ENCODE results near the gene SCNN1G.
A peak's percentile ranks its signal among the peaks of the same experiment; 100 is the strongest.

Gene SCNN1G

GRCh38 chr16:23164736-23165135 lies 17.8 kb upstream of the SCNN1G start:
- H3K36me3 ChIP-seq = no peaks in the 10 kb centered on the region
- no peak for TF ChIP-seq CTCF (IDR thresholded peaks at IDR 0.05; ENCODE audit: low read depth, low read length)
- no peak for DNase-seq
- no peaks in the 10 kb centered on the region for H3K27me3 ChIP-seq (ENCODE audit: insufficient read depth, low read depth, severe bottlenecking)
- H3K4me3 ChIP-seq (ENCODE audit: low read depth, low read length) = no peak overlapping the region
- H3K9me3 ChIP-seq (ENCODE audit: severe bottlenecking) = no peaks in the 10 kb centered on the region
- H3K27ac ChIP-seq = no peak overlapping the region

GRCh38 chr16:23172583-23172982 lies 10.0 kb upstream of the SCNN1G start:
- H3K27ac ChIP-seq = no peak overlapping the region
- TF ChIP-seq CTCF (IDR thresholded peaks at IDR 0.05; ENCODE audit: low read depth, low read length) = no peak
- no peaks in the 10 kb centered on the region for H3K9me3 ChIP-seq (ENCODE audit: severe bottlenecking)
- H3K36me3 ChIP-seq = no peaks in the 10 kb centered on the region
- no peak overlapping the region for H3K4me3 ChIP-seq (ENCODE audit: low read depth, low read length)
- peak; percentile 50 for DNase-seq
- H3K27me3 ChIP-seq (ENCODE audit: insufficient read depth, low read depth, severe bottlenecking) = no peaks in the 10 kb centered on the region

GRCh38 chr16:23172994-23173393 lies 9.6 kb upstream of the SCNN1G start:
- Histone ChIP-seq H3K36me3 (no peaks in the 10 kb centered on the region), H3K27me3 (ENCODE audit: insufficient read depth, low read depth, severe bottlenecking) (no peaks in the 10 kb centered on the region), H3K27ac (no peak overlapping the region), H3K9me3 (ENCODE audit: severe bottlenecking) (no peaks in the 10 kb centered on the region), H3K4me3 (ENCODE audit: low read depth, low read length) (no peak overlapping the region)
- no peak for DNase-seq
- TF ChIP-seq CTCF (IDR thresholded peaks at IDR 0.05; ENCODE audit: low read depth, low read length) = no peak

- H3K9me3 ChIP-seq (ENCODE audit: severe bottlenecking) = no peaks in the 10 kb centered on the region
- H3K27me3 ChIP-seq (ENCODE audit: insufficient read depth, low read depth, severe bottlenecking) = no peaks in the 10 kb centered on the region
- TF ChIP-seq CTCF (IDR thresholded peaks at IDR 0.05; ENCODE audit: low read depth, low read length) = no peak
- H3K36me3 ChIP-seq = no peaks in the 10 kb centered on the region
- H3K4me3 ChIP-seq (ENCODE audit: low read depth, low read length) = no peak overlapping the region
- no peak for DNase-seq
- H3K27ac ChIP-seq = no peak overlapping the region
Measured at GRCh38 chr16:23174622-23175021, 7.9 kb upstream of the SCNN1G start.

GRCh38 chr16:23175651-23176050 lies 6.9 kb upstream of the SCNN1G start:
- Histone ChIP-seq H3K36me3 (no peaks in the 10 kb centered on the region), H3K27ac (no peak overlapping the region), H3K9me3 (ENCODE audit: severe bottlenecking) (no peaks in the 10 kb centered on the region), H3K27me3 (ENCODE audit: insufficient read depth, low read depth, severe bottlenecking) (no peaks in the 10 kb centered on the region), H3K4me3 (ENCODE audit: low read depth, low read length) (no peak overlapping the region)
- no peak for TF ChIP-seq CTCF (IDR thresholded peaks at IDR 0.05; ENCODE audit: low read depth, low read length)
- DNase-seq = peak; percentile 38

GRCh38 chr16:23181506-23181905 lies 1.0 kb upstream of the SCNN1G start:
- H3K27me3 ChIP-seq (ENCODE audit: insufficient read depth, low read depth, severe bottlenecking) = no peaks in the 10 kb centered on the region
- no peaks in the 10 kb centered on the region for H3K36me3 ChIP-seq
- H3K27ac ChIP-seq = no peak overlapping the region
- H3K9me3 ChIP-seq (ENCODE audit: severe bottlenecking) = no peaks in the 10 kb centered on the region
- DNase-seq = no peak
- no peak overlapping the region for H3K4me3 ChIP-seq (ENCODE audit: low read depth, low read length)
- TF ChIP-seq CTCF (IDR thresholded peaks at IDR 0.05; ENCODE audit: low read depth, low read length) = no peak
